NCI-H1417 (cell line): Measurements from ENCODE around the gene ADGRF3.
"Not testable (repeated sequence)": the region's sequence is repeated elsewhere in the genome, so short reads cannot be mapped to it uniquely, and the experiment has no call there.

Experiments used
- DNase-seq, 3 experiments: peaks; one replicate each; lab custom pipeline; 2025; lab: John Stamatoyannopoulos, UW

Gene ADGRF3

DNA sequence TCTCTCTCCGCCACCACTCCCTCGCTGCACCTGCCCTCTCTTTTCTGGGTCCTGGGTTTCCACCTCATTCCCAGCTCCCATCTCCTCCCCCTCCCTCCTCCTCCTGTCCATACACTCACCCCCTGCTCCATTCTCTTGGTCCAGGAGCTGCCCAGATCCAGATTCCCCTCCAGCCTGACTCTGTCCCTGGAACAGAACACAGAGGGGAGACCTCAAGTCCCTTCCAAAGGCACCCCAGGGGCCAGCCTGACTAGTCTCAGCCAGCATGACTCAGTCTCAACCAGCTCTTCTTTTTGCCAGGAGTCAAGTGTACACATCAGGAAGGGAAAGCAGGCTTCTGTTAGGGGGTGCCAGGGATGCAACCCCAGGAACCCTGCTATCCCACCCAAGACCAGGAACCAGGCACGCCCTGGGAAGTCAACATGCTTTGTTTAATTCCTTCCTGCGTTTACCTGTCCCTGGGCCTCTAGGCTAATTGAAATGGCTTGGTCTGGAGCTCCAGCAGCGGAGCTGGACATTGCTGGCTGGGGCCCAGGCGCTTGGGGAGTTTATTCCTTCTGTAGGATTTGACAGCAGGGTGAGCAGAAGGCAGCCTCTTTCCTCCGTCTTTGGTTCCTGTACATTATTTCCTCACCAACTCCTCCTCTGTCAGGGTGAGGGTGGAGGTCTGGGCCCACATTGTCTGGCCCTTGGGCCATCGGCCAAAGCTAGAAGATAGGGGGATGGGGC lies 29.0 kb downstream of the ADGRF3 start:
- DNase-seq: no peak

- DNase-seq: no peak
These were observed 29.7 kb downstream of the ADGRF3 start for GRCh38 chr2:26316845-26317244.

DNA sequence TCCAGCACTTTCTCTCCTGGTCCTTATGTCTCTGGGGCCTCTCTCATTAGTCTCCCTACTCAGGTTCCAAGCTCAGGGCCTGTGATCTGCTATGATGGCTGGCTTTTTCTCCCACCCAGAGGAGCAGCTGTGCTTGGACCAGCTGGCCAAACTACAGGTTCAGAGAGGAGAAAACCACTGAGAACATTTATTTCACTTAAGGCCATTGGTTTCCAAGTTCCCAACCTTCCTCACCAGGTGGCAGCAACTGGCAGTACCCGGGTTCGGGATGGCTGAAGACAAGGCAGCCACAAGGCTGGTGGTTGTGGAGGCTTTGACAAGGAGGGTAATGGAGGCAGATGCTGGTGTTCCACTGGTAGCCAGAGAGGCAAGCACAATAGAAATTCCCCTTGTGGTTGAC lies 30.5 kb downstream of the ADGRF3 start:
- DNase-seq: peak in 1 of 3 experiments; percentile 27

DNA sequence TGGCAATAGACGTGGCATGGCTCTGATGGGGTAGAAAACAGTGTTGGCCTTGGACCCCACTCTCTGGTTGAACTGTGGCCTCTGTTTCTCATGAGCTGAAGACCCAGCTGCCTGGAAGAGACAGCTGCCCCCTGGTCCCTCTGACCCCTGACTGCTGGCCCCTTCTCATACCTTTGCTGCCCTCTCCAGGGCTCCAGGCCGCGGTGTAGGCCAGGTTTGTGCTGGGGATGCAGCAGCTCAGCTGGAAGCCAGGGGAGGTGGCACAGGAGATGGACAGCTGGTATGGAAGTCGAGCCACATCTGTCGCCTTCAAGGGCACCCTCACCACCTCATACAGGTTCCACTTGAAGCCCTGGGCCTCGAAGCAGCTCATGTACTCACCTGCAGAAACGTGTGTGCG lies 32.3 kb downstream of the ADGRF3 start:
- no peak for DNase-seq

DNA sequence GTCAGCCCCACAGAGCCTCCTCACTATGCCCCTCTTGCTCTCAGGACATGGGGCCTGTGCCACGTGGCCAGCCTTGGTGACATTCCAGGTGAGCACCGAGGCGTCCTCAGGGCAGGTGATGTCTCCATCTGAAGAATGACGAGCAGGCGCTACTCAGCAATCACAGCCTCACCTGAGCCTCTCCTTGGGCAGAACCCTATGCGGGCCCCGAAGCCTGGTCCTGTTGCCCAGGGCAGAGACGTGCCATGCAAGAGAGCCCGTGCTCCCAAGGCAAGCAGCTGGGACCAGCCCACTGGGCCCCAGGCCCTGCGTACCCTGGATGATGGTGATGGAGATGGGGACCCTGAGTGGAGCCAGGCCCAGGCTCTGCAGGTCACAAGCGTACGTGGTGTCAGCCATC lies 33.1 kb downstream of the ADGRF3 start:
- DNase-seq: no peak

DNA sequence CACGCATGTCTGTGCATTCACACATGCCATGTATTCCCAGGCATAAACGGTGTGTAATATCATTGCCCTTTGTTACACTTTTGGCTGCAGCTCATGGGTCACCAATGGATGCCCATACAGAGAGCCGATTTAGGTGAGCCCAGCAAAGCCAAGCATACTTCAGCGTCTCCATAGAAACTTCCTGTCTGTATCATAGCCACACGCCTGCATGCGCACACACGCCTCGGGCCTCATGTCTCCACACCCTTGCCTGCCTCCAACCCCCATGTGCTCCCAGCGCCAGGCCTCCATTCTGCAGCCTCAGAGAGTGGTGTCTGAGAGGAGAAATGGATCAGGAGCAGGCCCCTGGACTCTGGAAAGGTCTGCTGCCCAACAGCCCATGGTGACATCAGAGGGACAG lies 34.1 kb downstream of the ADGRF3 start:
- no peak for DNase-seq

DNA sequence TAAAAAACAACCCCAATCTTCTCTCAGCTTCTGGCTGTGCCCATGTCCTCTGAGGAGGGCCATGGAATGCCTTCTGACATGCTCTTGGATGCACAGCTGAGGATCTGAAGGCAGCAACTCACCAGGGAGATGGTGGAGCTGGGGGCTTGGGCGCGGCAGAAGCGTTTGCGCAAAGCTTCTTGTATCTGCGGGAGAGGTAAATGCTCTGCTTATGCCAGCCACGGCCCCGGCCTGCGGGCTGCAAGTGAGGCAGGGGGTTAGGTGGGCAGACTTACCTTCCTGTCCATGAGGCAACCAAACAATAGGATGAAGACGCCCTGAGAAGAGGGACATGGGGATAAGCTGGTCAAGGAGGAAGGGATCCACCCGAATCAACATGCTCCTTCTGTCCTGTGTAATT lies 36.7 kb downstream of the ADGRF3 start:
- no peak for DNase-seq

- DNase-seq: no peak
These were observed 41.0 kb downstream of the ADGRF3 start for GRCh38 chr2:26305540-26305939.

DNA sequence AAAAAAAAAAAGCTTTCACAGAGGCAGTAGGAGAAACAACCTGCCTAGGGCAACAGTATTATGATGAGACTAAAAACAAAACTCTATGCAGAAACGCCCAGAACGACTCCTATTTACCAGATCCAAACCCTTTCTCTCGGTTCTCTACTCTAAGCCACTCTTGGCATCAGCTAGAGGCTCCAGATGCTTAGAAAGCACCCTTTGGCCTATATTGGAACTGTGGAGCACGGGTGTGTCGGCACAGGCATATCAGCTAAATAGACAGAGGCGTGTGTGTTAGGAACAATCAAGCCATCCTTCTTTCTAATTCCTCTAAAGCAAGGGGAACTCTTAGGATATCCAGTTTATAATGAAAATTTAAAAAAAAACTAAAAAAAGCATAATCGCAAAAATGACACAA lies 41.5 kb downstream of the ADGRF3 start:
- DNase-seq: not testable (repeated sequence)

- DNase-seq: no peak
These were observed 43.7 kb downstream of the ADGRF3 start for GRCh38 chr2:26302846-26303245.

- no peak for DNase-seq
These were observed 46.2 kb downstream of the ADGRF3 start for GRCh38 chr2:26300234-26300925.

- DNase-seq: no peak
These were observed 47.0 kb downstream of the ADGRF3 start for GRCh38 chr2:26299471-26300101.

DNA sequence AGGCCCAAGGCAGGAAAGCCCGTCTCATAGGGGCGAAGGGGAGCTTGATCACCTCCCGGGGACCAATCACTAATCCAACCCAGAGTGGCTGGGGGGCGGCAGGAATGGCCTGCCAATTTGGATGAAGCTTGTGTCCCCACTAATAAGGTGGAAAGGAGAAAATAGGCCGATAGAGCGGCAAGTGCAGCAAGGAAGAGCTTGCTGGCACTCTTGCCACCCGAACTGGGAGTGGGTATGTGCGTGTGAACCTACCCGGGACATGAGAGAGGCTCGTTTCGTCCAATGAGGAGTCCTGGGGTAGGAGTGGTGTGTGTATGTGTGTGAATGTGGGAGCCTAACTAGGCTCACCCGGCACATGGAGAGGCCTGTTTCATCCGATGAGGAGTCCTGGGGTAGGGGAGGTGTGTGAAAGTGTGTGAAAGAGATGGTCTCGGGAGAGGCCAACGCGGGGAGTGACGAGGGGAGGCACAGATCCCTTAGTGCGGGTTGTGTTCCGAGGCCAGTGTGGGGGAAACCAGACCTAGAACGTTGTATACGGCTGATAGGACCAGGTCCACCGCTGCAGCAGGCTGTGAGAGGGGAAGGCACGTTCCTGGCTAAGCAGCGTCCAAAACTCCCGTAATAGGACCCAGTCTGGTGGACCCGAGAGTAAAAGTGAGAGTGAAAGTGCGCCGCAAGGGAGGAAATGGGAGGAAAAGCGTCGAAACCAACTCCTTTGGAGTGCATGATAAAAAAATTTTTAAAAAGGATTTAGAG lies 47.8 kb downstream of the ADGRF3 start:
- no peak for DNase-seq

DNA sequence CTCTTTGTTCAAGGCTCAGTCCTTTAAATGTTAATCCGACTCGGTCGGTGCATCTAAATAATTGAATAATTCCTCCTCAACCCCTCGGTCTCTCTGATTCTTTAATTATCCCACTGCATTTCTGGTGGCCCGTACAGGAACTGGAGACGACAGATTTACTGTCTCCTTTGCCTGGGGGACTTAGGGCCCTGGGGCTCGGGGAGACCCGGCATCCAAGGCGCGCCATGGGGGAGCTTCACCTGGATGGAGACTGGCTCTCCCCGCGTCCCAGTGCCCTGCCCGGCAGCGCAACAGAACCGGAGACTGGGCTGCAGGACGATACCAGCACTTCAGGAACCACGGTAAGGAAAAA lies 48.3 kb downstream of the ADGRF3 start:
- DNase-seq: no peak

DNA sequence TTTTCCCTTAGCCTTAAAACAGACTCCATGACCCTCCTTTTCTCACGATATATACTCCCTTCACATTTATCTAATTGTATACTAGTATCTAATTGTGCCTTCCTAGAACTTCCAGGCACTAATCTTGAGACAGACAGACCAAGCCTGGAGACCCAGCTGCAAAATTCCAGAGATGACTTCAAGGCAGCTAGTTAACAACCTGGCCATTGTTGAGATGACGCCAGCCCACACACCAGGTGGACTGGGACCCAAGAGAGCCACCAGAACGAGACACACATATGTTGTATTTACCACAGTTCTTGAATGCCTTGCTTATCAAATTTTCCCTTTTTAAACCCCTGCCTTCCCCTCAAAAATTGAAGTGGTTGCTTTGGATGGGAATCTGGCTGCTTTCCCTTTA lies 49.5 kb downstream of the ADGRF3 start:
- no peak for DNase-seq

GRCh38 chr2:26295511-26295910 lies 51.1 kb downstream of the ADGRF3 start:
- no peak for DNase-seq

GRCh38 chr2:26292646-26293045 lies 53.9 kb downstream of the ADGRF3 start:
- no peak for DNase-seq

DNA sequence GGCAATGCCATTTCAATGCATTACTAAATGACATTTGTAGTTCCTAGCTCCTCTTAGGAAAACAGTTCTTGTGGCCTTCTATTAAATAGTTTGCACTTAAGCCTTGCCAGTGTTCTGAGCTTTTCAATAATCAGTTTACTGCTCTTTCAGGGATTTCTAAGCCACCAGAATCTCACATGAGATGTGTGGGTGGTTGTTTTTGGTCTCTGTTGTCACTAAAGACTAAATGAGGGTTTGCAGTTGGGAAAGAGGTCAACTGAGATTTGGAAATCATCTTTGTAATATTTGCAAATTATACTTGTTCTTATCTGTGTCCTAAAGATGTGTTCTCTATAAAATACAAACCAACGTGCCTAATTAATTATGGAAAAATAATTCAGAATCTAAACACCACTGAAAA lies 56.6 kb downstream of the ADGRF3 start:
- no peak for DNase-seq

DNA sequence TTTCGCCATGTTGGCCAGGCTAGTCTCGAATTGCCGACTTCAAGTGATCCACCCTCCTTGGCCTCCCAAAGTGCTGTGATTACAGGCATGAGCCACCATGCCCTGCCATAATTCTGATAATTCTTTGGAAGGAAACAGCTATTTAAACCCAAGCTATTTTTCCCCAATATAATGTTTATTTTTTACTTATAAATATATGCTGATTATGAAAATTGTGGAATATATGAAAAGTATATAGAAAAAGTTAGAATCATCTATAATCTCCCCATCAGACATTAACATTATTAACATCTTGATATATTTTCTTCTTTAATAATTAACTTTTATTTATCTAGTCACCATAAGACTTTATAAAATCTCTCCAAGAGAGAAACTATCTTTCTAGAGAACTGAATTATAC lies 60.7 kb downstream of the ADGRF3 start:
- DNase-seq: no peak

GRCh38 chr2:26284132-26284531 lies 62.5 kb downstream of the ADGRF3 start:
- DNase-seq: no peak

DNA sequence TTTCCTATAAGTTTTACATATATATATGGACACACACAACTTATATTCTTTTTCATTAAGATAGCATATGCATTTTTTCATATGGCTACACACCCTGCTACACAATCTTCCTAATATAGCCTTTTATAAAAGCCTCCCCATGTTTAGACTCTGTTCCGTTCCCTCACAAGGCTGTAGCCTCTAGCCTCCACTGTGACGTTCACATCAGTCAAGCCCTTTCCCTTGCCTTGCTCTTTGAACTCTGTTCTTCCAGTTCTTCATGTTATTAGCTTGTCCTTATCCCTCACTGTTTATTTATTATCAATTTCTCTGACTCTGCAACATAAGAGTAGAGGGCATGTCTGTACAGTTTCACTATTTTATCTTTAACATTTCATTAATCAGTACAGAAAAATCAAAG lies 63.0 kb downstream of the ADGRF3 start:
- DNase-seq: no peak

DNA sequence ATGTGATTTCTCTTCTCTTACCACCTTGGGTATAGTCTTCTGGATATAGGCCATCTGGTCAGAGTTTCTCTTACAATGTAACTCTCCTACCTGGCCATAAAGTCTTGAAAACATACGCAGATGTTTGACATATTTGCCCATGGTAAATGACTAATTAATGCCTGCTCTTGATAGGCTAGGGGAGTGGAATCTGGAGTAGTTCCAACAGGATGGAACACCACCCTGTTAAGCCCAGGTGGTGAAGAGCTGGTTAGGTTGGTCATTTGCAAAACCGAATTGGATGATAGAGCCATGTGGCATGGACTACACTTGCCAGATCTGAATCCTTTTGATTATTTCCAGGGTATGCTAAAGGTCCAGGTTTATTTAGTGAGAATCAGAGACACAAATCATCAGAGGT lies 65.4 kb downstream of the ADGRF3 start:
- DNase-seq: no peak

DNA sequence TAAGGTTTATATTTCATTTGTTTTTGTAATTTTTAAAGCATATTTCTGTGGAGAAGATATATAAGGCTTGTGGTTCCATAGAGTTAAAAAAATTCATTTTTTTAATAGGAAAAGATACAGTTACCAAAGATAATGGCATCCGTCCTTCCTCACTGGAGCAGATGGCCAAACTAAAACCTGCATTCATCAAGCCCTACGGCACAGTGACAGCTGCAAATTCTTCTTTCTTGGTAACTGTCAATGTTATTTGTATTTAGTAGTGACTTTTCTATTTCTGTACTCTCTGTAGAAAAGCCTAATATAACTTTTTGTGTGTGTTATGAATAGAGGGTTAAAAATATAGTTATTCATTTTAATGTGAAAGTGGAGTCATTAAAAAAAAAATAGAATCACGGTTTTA lies 66.7 kb downstream of the ADGRF3 start:
- no peak for DNase-seq
